Epithelial cell of alveolus of lung (primary cell): ENCODE data around the gene PIP4K2C. TPM values are rescaled to one million over a fixed set of nuclear protein-coding genes. Genes with fewer than 3 reads are reported as not detected.

ENCODE experiments used
- total RNA-seq: library from RNA; depleted of rRNA; stranded (reverse); fragments of >200 nt; gene quantifications from 2 replicates; pipeline ENCODE4 v1.2.1, GENCODE V29; 2015

The PIP4K2C gene
- 11.4 and 18.5 TPM in 2 replicates for total RNA-seq

DNA sequence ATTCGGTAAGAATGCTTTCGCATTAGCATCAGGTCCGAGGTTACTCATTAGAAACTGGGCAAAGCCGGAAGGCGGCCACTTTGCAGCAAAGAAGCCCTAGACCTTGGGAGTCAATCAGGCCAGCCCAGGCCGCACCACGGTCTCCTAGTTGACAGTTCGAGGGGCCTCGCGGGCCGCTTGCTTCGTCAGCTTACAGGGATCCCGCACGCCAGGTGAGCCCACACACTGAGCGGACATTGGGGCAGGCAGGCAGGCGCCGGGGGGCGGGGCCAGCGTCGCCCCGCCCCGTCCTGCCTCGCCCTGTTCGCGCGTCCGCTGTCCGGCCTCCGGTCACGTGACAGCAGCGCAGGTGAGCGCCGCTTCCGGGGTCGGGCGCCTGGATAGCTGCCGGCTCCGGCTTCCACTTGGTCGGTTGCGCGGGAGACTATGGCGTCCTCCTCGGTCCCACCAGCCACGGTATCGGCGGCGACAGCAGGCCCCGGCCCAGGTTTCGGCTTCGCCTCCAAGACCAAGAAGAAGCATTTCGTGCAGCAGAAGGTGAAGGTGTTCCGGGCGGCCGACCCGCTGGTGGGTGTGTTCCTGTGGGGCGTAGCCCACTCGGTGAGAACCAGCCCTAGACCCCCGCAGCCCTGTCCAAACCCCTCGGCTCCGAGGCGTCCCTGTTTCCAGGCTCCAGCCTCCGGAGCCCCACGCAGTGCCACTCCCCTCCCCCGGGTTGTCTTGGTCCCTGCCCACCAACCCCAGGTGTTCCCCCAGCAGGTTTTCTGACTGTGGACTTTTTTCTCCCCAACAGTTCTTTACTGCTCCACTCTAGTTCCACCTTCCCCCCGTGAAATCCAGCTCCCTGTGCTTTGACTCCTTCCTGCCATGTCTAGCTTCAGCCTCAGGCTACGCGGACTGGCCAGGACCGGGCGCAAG is at the start of gene PIP4K2C:
Gene PIP4K2C (plus strand): TSS at position 329 of the 918 bp plus-strand sequence. CDS start 98 bp downstream, at position 427.

GRCh38 chr12:57546438-57547287 is 44.3 kb upstream of the PIP4K2C start, which contains the start of gene DCTN2:
Gene DCTN2, minus strand, starts transcription at chr12:57547192. Its CDS starts 129 bp downstream, at chr12:57547063.

GRCh38 chr12:57549909-57550640 is 40.9 kb upstream of the PIP4K2C start, which contains the start of gene KIF5A:
Gene KIF5A, plus strand, starts transcription at chr12:57550044. Its CDS starts 228 bp downstream, at chr12:57550272.

GRCh38 chr12:57604454-57604991 is 13.5 kb downstream of the PIP4K2C start, which contains the start of gene DTX3:
Gene DTX3, plus strand, starts transcription at chr12:57604824. Its CDS starts 1,694 bp downstream, at chr12:57606518.

GRCh38 chr12:57611108-57611826 is 20.3 kb downstream of the PIP4K2C start, which contains the start of gene ARHGEF25:
Gene ARHGEF25, plus strand, starts transcription at chr12:57611435. Its CDS starts 460 bp downstream, at chr12:57611895.

DNA sequence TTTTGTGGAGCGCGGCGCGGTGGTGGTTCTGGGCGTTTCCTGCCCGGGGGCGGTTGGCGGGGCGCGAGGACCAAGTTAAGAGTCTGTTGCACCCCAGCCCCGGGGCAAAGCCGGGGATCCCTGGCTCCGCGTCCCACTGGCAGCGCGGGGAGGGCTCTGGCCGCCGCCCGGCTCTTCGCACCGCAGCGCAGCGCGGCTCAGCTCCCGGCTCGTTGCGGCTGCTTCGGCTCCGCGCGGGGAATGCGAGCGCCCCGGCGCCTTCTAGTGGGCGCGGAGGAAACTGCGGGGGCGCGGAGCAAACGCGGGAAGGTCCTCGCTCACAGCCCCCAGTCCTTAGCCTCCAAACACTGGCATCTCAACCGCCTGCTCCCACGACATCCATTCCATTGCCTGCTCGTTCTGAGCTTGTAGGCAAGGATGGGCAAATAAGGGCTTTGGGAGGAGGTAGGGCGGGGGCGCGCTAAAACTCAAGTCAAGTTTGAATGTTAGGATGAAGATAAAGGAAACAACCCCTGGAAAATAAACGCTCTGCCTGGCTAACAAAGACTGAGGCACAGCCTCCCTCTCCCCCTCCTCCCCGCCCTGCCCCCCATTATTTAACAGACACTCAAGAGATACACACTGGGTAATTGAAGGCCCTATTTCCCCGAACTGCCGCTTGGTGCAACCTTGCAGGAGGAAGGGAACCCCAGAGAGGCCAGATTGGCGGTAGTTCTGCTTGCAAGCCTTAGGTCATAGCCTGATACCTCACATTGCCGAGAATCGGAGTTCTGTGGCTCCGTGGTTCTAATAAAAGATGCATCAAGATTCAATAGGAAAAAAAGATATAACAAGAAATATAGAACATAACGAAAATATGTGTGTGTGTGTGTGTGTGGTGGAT is 42.2 kb downstream of the PIP4K2C start, which contains the start of gene B4GALNT1:
Gene B4GALNT1 (minus strand): TSS at position 244 of the 883 bp plus-strand sequence. CDS start 1,069 bp downstream, outside the sequence.

Other genes with a start within 250 kb of the PIP4K2C start
- 20.2 and 33.9 TPM in 2 replicates for gene R3HDM2, start 160.1 kb upstream of the PIP4K2C start, total RNA-seq
- not detected in 2 replicates for gene INHBC, start 156.4 kb upstream of the PIP4K2C start, total RNA-seq
- 0.24 and 12.4 TPM in 2 replicates for gene INHBE, start 135.9 kb upstream of the PIP4K2C start, total RNA-seq
- gene GLI1, start 131.4 kb upstream of the PIP4K2C start, total RNA-seq: 2.7 and 4.9 TPM in 2 replicates
- gene ARHGAP9, start 111.3 kb upstream of the PIP4K2C start, total RNA-seq: 0.26 and 2.2 TPM in 2 replicates
- gene MARS1, start 103.1 kb upstream of the PIP4K2C start, total RNA-seq: 64.7 and 148 TPM in 2 replicates
- gene DDIT3, start 70.7 kb upstream of the PIP4K2C start, total RNA-seq: 9.1 and 17.7 TPM in 2 replicates
- gene MBD6, start 68.4 kb upstream of the PIP4K2C start, total RNA-seq: 7.5 and 13.1 TPM in 2 replicates
- gene DCTN2, start 44.0 kb upstream of the PIP4K2C start, total RNA-seq: 177 and 194 TPM in 2 replicates
- 0.72 and 0.91 TPM in 2 replicates for gene KIF5A, start 41.1 kb upstream of the PIP4K2C start, total RNA-seq
- gene DTX3, start 13.6 kb downstream of the PIP4K2C start, total RNA-seq: 21.2 and 22.9 TPM in 2 replicates
- 13.8 and 22.4 TPM in 2 replicates for gene ARHGEF25, start 20.2 kb downstream of the PIP4K2C start, total RNA-seq
- 0.08 and 7.6 TPM in 2 replicates for gene B4GALNT1, start 42.0 kb downstream of the PIP4K2C start, total RNA-seq
- 175 and 282 TPM in 2 replicates for gene OS9, start 102.9 kb downstream of the PIP4K2C start, total RNA-seq
- 0.26 and 0.48 TPM in 2 replicates for gene AGAP2, start 147.6 kb downstream of the PIP4K2C start, total RNA-seq
- gene TSPAN31, start 153.8 kb downstream of the PIP4K2C start, total RNA-seq: 59.1 and 107 TPM in 2 replicates
- 141 and 233 TPM in 2 replicates for gene CDK4, start 161.1 kb downstream of the PIP4K2C start, total RNA-seq
- gene MARCHF9, start 163.9 kb downstream of the PIP4K2C start, total RNA-seq: 1.4 and 10.7 TPM in 2 replicates
- 0.26 and 0.32 TPM in 2 replicates for gene CYP27B1, start 175.9 kb downstream of the PIP4K2C start, total RNA-seq
- gene METTL1, start 180.9 kb downstream of the PIP4K2C start, total RNA-seq: 3.6 and 15.4 TPM in 2 replicates
- 7.4 and 14.5 TPM in 2 replicates for gene EEF1AKMT3, start 181.4 kb downstream of the PIP4K2C start, total RNA-seq
- gene TSFM, start 191.6 kb downstream of the PIP4K2C start, total RNA-seq: 22.7 and 28.4 TPM in 2 replicates
- 0.65 and 5.7 TPM in 2 replicates for gene AVIL, start 227.5 kb downstream of the PIP4K2C start, total RNA-seq